H1 (cell line): ENCODE results near the gene ACTN2. TPM values are rescaled to one million over a fixed set of nuclear protein-coding genes. Genes with fewer than 3 reads are reported as not detected.

Experiments
- CBX8 ChIP-seq: fragments of 300-800, 300-1000 bp; sonication (generic); IDR thresholded peaks from 2 replicates; pipeline ENCODE4 v1.7.1; 2016; ENCODE audit warnings: low read depth, low read length, borderline replicate concordance
- EGR1 ChIP-seq: IDR thresholded peaks from 2 replicates; pipeline ENCODE4 v1.6.1; 2011; ENCODE audit warnings: low read depth, low read length, borderline replicate concordance
- HDAC2 ChIP-seq, 2 experiments: fragments of 300-600 bp in 1 of 2; sonication (generic) in 1 of 2; IDR thresholded peaks; 2 replicates each; pipeline ENCODE4 v1.6.1; 2011 to 2012; ENCODE audit warnings: low read depth in 2 of 2, low read length in 2 of 2, mild to moderate bottlenecking in 2 of 2, moderate library complexity in 2 of 2, borderline replicate concordance in 1 of 2, inconsistent platforms in 1 of 2
- polyA plus RNA-seq, 7 experiments: library from polyadenylated mRNA; depleted of rRNA in 3 of 7; stranded (reverse) in 5 of 7; unstranded in 2 of 7; fragments of >200 nt in 5 of 7; fragments of 200-250 nt in 2 of 7; gene quantifications; 1 replicate in 5 of 7; 2 replicates in 1 of 7; 4 replicates in 1 of 7; pipeline versions ENCODE4 v1.2.1 to v1.2.3, GENCODE V29; 2011 to 2013; ENCODE audit warnings: missing spikeins in 2 of 7, mixed read lengths in 2 of 7
- total RNA-seq: library from RNA; stranded (reverse); fragmentation: NEBNext Ultra II Directional; extraction: Animal tissue kit (Norgen Biotek cat#: 25700); gene quantifications from 2 replicates; pipeline ENCODE4 v1.2.1, GENCODE V29; 2021

ACTN2 gene
- total and polyA plus RNA-seq, 2 of the 8 experiments (the other 6 are each of a cell fraction or from before 2014, with no cell fraction given) = 1.9 to 4.1 TPM

DNA sequence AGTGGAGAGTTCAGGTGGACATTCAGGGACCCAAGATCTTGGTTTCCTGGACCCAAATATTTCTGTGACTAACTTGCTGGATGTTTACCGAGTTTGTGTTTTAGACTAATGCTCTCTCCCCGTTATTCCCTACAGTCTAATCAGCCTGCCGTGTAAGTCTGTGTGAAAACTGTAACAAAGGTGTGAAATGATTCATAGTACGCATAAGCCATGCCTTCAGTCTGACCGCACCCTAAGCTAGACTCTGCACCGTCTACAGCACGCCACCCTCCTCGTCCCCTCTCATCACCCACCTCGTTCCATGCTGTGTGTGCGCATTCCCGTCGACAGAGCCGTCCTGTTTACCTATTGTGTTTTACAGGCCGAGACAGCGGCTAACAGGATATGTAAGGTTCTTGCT lies 50.5 kb downstream of the ACTN2 start (continued):
- TF ChIP-seq HDAC2 (IDR thresholded peaks at IDR 0.05; ENCODE audit: borderline replicate concordance in 1 of 2, low read depth in 2 of 2, low read length in 2 of 2) (no peak), EGR1 (no peak), CBX8 (no peak)
